WTC11 (cell line): ENCODE measurements around the gene TRPC3. TPM values are rescaled to one million over a fixed set of nuclear protein-coding genes. Genes with fewer than 3 reads are reported as not detected.
A peak's percentile ranks its signal among the peaks of the same experiment; 100 is the strongest.

ENCODE experiments used
- ATAC-seq: fragments of 200-7000 bp; cut with Tn5 transposase; 2 replicates; pipeline ENCODE4 v1.10.0; 2021; ENCODE audit warnings: mild to moderate bottlenecking, moderate library complexity
- Bru-seq: library from RNA; stranded (reverse); fragments of 400-500 nt; gene quantifications from one replicate; lab custom pipeline; 2021; lab: Mats Ljungman, UMichigan
- CTCF ChIA-PET: fragments of 300-600 bp; sonication (Branson Sonifier 250); formaldehyde crosslinking; loops from one replicate; lab custom pipeline; 2021; ENCODE audit warnings: antibody characterized with exemption; lab: Charles Lee
- POLR2A ChIA-PET: fragments of 350-600 bp; sonication (Branson Sonifier 250); formaldehyde crosslinking; loops from one replicate; lab custom pipeline; 2021; ENCODE audit warnings: antibody characterized with exemption; lab: Charles Lee
- DNase-seq: peaks from one replicate; pipeline ENCODE4 v3.0.0; 2021; ENCODE audit warnings: low spot score
- H3K27ac Mint-ChIP-seq: 2 replicates; pipeline ENCODE4 v1.8.0; 2021; ENCODE audit warnings: mixed read lengths
- H3K27me3 Mint-ChIP-seq: 2 replicates; pipeline ENCODE4 v1.8.0; 2021; ENCODE audit warnings: low read depth, mild to moderate bottlenecking, moderate library complexity, mixed read lengths
- H3K36me3 Mint-ChIP-seq: 2 replicates; pipeline ENCODE4 v1.8.0; 2021; ENCODE audit warnings: mixed read lengths
- H3K4me1 Mint-ChIP-seq: 2 replicates; pipeline ENCODE4 v1.8.0; 2022; ENCODE audit warnings: mixed read lengths
- H3K4me3 Mint-ChIP-seq: 2 replicates; pipeline ENCODE4 v1.8.0; 2021; ENCODE audit warnings: mild to moderate bottlenecking, moderate library complexity, mixed read lengths
- H3K9me3 Mint-ChIP-seq: 2 replicates; pipeline ENCODE4 v1.8.0; 2021; ENCODE audit warnings: mixed read lengths
- FOXP1 ChIP-seq: sonication (generic); formaldehyde crosslinking; IDR thresholded peaks from 2 replicates; pipeline ENCODE4 v1.8.0; 2022; ENCODE audit warnings: missing genetic modification reagents, mild to moderate bottlenecking, moderate library complexity, borderline replicate concordance
- HMGA2 ChIP-seq: fragments of 250-450 bp; sonication (Bioruptor Pico); IDR thresholded peaks from 2 replicates; pipeline ENCODE4 v1.4.0; 2021; ENCODE audit warnings: mild to moderate bottlenecking, moderate library complexity
- JAZF1 ChIP-seq: fragments of 250-450 bp; sonication (Bioruptor Pico); IDR thresholded peaks from 2 replicates; pipeline ENCODE4 v1.9.0; 2021; ENCODE audit warnings: moderate library complexity, mild to moderate bottlenecking, inconsistent platforms
- KAT7 ChIP-seq: sonication (generic); formaldehyde crosslinking; IDR thresholded peaks from 2 replicates; pipeline ENCODE4 v1.8.1; 2023; ENCODE audit warnings: missing genetic modification reagents, mild to moderate bottlenecking, borderline replicate concordance
- TEAD4 ChIP-seq: sonication (generic); formaldehyde crosslinking; IDR thresholded peaks from 2 replicates; pipeline ENCODE4 v1.8.0; 2022; ENCODE audit warnings: mild to moderate bottlenecking, missing genetic modification reagents
- ZBTB21 ChIP-seq: sonication (generic); formaldehyde crosslinking; IDR thresholded peaks from 2 replicates; pipeline ENCODE4 v1.8.1; 2023; ENCODE audit warnings: mild to moderate bottlenecking, missing genetic modification reagents, borderline replicate concordance
- ZNF232 ChIP-seq: sonication (generic); formaldehyde crosslinking; IDR thresholded peaks from 2 replicates; pipeline ENCODE4 v1.8.0; 2022; ENCODE audit warnings: mild to moderate bottlenecking, missing genetic modification reagents
- long read RNA-seq, 3 experiments: library from RNA in 1 of 3; library from capped mRNA in 1 of 3; library from polyadenylated mRNA in 1 of 3; unstranded in 2 of 3; stranded (forward) in 1 of 3; transcript quantifications; one replicate each; pipeline ENCODE4 v2.0.0, GENCODE V29; 2021
- total RNA-seq: library from RNA; stranded (reverse); gene quantifications from 3 replicates; pipeline ENCODE4 v1.2.3, GENCODE V29; 2021
- TF ChIP-seq, protein P1 (sequence below): sonication (generic); formaldehyde crosslinking; IDR thresholded peaks from 2 replicates; pipeline ENCODE4 v1.8.1; 2023; ENCODE audit warnings: mild to moderate bottlenecking, moderate library complexity, missing genetic modification reagents
- TF ChIP-seq, protein P2 (sequence below): sonication (generic); formaldehyde crosslinking; IDR thresholded peaks from 2 replicates; pipeline ENCODE4 v1.8.1; 2023; ENCODE audit warnings: mild to moderate bottlenecking, missing genetic modification reagents, borderline replicate concordance
- TF ChIP-seq, protein P3 (sequence below): sonication (generic); formaldehyde crosslinking; IDR thresholded peaks from 2 replicates; pipeline ENCODE4 v1.8.0; 2022; ENCODE audit warnings: mild to moderate bottlenecking, missing genetic modification reagents
- TF ChIP-seq, protein P4 (sequence below): sonication (generic); formaldehyde crosslinking; IDR thresholded peaks from 2 replicates; pipeline ENCODE4 v1.8.0; 2022; ENCODE audit warnings: mild to moderate bottlenecking, missing genetic modification reagents
- TF ChIP-seq, protein P5 (sequence below): sonication (generic); formaldehyde crosslinking; IDR thresholded peaks from 2 replicates; pipeline ENCODE4 v1.8.0; 2022; ENCODE audit warnings: missing genetic modification reagents
- TF ChIP-seq, protein P6 (sequence below): sonication (generic); formaldehyde crosslinking; IDR thresholded peaks from 2 replicates; pipeline ENCODE4 v1.8.1; 2023; ENCODE audit warnings: mild to moderate bottlenecking, missing genetic modification reagents

Gene TRPC3
- total RNA-seq: 0.21 to 0.30 TPM (median 0.26 TPM) in 3 replicates
- Bru-seq, nascent RNA: percentile 23 among the genes with signal in this experiment
- long read RNA-seq, experiment 1, partial matches to known transcripts: 1 of 1 reads
- long read RNA-seq, experiment 1, other reads (novel, unspliced or antisense): 0 of 1 reads
- long read RNA-seq, experiment 2, partial matches to known transcripts: 0 of 1 reads
- long read RNA-seq, experiment 2, other reads (novel, unspliced or antisense): 1 of 1 reads
- long read RNA-seq, experiment 3: 0 reads

DNA sequence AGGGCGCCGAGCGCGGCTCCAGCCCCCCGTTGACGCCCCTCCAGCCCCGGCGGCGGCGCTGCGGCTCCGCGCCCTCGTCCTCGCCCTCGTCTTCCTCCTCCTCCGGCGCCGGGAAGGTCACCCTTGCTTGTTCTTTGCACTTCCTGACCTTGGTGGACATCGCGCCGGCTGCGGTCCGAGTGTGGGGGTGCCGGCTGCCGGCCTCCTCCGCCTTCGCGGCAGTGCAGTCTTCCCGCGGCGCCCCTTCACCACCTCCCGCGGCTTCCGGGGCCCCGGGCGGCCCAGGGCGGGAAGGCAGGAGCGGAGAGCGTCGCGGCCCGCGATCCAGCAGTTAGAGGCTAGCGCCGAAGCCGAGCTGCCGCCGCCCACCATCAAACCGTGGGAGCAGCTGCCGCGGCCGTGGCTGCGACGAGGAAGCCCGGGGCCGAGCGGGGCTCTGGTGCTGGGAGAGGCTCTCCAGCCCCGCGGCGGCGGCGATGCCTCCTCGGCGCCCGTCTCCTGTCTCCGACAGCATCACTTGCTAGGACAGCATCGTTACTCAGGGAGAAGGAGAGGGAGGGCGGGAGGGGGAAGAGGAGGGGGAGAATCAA, at the start of gene TRPC3:
Gene TRPC3, minus strand, starts transcription at position 540 of the 590 bp plus-strand sequence. Its CDS starts 380 bp downstream, at position 160.
- H3K27ac Mint-ChIP-seq: no peak within 1 kb of the TSS
- H3K36me3 Mint-ChIP-seq: no peaks in the 10 kb centered on the region
- ATAC-seq (peak; percentile 23), DNase-seq (peak; percentile 39)
- TF ChIP-seq, protein P1, sequence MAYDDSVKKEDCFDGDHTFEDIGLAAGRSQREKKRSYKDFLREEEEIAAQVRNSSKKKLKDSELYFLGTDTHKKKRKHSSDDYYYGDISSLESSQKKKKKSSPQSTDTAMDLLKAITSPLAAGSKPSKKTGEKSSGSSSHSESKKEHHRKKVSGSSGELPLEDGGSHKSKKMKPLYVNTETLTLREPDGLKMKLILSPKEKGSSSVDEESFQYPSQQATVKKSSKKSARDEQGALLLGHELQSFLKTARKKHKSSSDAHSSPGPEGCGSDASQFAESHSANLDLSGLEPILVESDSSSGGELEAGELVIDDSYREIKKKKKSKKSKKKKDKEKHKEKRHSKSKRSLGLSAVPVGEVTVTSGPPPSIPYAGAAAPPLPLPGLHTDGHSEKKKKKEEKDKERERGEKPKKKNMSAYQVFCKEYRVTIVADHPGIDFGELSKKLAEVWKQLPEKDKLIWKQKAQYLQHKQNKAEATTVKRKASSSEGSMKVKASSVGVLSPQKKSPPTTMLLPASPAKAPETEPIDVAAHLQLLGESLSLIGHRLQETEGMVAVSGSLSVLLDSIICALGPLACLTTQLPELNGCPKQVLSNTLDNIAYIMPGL (CRISPR knock-in tag): peak; percentile 77
- TF ChIP-seq, protein P2, sequence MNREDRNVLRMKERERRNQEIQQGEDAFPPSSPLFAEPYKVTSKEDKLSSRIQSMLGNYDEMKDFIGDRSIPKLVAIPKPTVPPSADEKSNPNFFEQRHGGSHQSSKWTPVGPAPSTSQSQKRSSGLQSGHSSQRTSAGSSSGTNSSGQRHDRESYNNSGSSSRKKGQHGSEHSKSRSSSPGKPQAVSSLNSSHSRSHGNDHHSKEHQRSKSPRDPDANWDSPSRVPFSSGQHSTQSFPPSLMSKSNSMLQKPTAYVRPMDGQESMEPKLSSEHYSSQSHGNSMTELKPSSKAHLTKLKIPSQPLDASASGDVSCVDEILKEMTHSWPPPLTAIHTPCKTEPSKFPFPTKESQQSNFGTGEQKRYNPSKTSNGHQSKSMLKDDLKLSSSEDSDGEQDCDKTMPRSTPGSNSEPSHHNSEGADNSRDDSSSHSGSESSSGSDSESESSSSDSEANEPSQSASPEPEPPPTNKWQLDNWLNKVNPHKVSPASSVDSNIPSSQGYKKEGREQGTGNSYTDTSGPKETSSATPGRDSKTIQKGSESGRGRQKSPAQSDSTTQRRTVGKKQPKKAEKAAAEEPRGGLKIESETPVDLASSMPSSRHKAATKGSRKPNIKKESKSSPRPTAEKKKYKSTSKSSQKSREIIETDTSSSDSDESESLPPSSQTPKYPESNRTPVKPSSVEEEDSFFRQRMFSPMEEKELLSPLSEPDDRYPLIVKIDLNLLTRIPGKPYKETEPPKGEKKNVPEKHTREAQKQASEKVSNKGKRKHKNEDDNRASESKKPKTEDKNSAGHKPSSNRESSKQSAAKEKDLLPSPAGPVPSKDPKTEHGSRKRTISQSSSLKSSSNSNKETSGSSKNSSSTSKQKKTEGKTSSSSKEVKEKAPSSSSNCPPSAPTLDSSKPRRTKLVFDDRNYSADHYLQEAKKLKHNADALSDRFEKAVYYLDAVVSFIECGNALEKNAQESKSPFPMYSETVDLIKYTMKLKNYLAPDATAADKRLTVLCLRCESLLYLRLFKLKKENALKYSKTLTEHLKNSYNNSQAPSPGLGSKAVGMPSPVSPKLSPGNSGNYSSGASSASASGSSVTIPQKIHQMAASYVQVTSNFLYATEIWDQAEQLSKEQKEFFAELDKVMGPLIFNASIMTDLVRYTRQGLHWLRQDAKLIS (CRISPR knock-in tag): no peak
- TF ChIP-seq KAT7 (CRISPR knock-in tag): 0 out of 2 replicates have a peak, but pooled peaks have one; percentile 30
- ChIA-PET CTCF (no interaction called here), POLR2A (interaction anchor here (0.6 kb wide), 1 partner anchor 497 kb away, joined by 3 read pairs; no protein-coding TSS in a partner anchor)
- H3K9me3 Mint-ChIP-seq: no peaks in the 10 kb centered on the region
- peaks cover 8% of the 10 kb centered on the region for H3K4me1 Mint-ChIP-seq
- H3K4me3 Mint-ChIP-seq: peak within 1 kb of the TSS; percentile 84
- peaks cover 93% of the 10 kb centered on the region for H3K27me3 Mint-ChIP-seq

DNA sequence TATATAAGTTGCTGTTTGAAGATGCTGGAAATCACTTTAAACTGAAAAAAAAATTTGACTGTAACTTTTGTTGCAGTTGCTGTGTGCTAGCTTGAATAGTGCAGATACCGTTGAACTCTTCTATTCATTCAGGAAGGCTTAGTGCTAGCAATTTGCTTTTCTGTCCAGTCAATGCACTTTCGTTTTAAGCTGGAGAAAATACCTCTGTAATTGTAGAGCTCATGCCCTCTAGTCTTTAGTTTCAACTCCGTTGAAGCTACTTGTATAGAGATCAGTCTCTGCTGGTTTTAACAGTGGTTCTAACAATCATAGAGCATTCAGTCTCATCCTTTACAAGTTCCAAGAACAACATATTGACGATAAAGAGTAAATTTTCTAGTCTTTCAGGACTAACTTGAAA, 49.0 kb upstream of the TRPC3 start:
- H3K27ac Mint-ChIP-seq: no peak overlapping the region
- no peaks in the 10 kb centered on the region for H3K4me1 Mint-ChIP-seq
- no peaks in the 10 kb centered on the region for H3K36me3 Mint-ChIP-seq
- peaks cover 4% of the 10 kb centered on the region; the same call in 1 of the 2 replicates for H3K9me3 Mint-ChIP-seq
- ATAC-seq: no peak
- CTCF ChIA-PET: no interaction called here
- H3K27me3 Mint-ChIP-seq: peaks cover 5% of the 10 kb centered on the region
- TF ChIP-seq, protein P1 (CRISPR knock-in tag): no peak
- TF ChIP-seq HMGA2 (no peak), ZBTB21 (CRISPR knock-in tag) (no peak), TEAD4 (CRISPR knock-in tag) (no peak), FOXP1 (CRISPR knock-in tag) (no peak), JAZF1 (no peak), ZNF232 (CRISPR knock-in tag) (no peak)
- TF ChIP-seq, protein P3, sequence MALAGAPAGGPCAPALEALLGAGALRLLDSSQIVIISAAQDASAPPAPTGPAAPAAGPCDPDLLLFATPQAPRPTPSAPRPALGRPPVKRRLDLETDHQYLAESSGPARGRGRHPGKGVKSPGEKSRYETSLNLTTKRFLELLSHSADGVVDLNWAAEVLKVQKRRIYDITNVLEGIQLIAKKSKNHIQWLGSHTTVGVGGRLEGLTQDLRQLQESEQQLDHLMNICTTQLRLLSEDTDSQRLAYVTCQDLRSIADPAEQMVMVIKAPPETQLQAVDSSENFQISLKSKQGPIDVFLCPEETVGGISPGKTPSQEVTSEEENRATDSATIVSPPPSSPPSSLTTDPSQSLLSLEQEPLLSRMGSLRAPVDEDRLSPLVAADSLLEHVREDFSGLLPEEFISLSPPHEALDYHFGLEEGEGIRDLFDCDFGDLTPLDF (CRISPR knock-in tag): no peak
- TF ChIP-seq, protein P4, sequence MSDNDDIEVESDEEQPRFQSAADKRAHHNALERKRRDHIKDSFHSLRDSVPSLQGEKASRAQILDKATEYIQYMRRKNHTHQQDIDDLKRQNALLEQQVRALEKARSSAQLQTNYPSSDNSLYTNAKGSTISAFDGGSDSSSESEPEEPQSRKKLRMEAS (CRISPR knock-in tag): no peak
- TF ChIP-seq, protein P5, sequence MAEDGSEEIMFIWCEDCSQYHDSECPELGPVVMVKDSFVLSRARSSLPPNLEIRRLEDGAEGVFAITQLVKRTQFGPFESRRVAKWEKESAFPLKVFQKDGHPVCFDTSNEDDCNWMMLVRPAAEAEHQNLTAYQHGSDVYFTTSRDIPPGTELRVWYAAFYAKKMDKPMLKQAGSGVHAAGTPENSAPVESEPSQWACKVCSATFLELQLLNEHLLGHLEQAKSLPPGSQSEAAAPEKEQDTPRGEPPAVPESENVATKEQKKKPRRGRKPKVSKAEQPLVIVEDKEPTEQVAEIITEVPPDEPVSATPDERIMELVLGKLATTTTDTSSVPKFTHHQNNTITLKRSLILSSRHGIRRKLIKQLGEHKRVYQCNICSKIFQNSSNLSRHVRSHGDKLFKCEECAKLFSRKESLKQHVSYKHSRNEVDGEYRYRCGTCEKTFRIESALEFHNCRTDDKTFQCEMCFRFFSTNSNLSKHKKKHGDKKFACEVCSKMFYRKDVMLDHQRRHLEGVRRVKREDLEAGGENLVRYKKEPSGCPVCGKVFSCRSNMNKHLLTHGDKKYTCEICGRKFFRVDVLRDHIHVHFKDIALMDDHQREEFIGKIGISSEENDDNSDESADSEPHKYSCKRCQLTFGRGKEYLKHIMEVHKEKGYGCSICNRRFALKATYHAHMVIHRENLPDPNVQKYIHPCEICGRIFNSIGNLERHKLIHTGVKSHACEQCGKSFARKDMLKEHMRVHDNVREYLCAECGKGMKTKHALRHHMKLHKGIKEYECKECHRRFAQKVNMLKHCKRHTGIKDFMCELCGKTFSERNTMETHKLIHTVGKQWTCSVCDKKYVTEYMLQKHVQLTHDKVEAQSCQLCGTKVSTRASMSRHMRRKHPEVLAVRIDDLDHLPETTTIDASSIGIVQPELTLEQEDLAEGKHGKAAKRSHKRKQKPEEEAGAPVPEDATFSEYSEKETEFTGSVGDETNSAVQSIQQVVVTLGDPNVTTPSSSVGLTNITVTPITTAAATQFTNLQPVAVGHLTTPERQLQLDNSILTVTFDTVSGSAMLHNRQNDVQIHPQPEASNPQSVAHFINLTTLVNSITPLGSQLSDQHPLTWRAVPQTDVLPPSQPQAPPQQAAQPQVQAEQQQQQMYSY (CRISPR knock-in tag): no peak
- TF ChIP-seq, protein P6, sequence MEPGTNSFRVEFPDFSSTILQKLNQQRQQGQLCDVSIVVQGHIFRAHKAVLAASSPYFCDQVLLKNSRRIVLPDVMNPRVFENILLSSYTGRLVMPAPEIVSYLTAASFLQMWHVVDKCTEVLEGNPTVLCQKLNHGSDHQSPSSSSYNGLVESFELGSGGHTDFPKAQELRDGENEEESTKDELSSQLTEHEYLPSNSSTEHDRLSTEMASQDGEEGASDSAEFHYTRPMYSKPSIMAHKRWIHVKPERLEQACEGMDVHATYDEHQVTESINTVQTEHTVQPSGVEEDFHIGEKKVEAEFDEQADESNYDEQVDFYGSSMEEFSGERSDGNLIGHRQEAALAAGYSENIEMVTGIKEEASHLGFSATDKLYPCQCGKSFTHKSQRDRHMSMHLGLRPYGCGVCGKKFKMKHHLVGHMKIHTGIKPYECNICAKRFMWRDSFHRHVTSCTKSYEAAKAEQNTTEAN (CRISPR knock-in tag): no peak
- no peak overlapping the region for H3K4me3 Mint-ChIP-seq
- POLR2A ChIA-PET: no interaction called here
- no peak for DNase-seq
